GM23338 (cell line): ENCODE results near the gene STEAP1B. TPM values are rescaled to one million over a fixed set of nuclear protein-coding genes. Genes with fewer than 3 reads are reported as not detected.
"Not testable (repeated sequence)": the region's sequence is repeated elsewhere in the genome, so short reads cannot be mapped to it uniquely, and the experiment has no call there.

ENCODE experiments used
- ATAC-seq: fragments of 200-7000 bp; cut with Tn5 transposase; 3 replicates; pipeline ENCODE4 v1.9.1; 2020
- DNase-seq: peaks from one replicate; pipeline ENCODE4 v3.0.0-alpha.2; 2015; ENCODE audit warnings: low spot score
- H2AFZ ChIP-seq: fragments of 200-600 bp; sonication (generic); 2 replicates; pipeline ENCODE4 v1.8.0; 2016; ENCODE audit warnings: antibody characterized with exemption, mild to moderate bottlenecking, moderate library complexity
- H3F3A ChIP-seq: fragments of 200-600 bp; sonication (generic); replicated peaks from 2 replicates; pipeline ENCODE4 v1.8.0; 2017; ENCODE audit warnings: antibody characterized with exemption, mixed run types, low read depth
- H3K27ac ChIP-seq: fragments of 200-600 bp; sonication (generic); 2 replicates; pipeline ENCODE4 v1.6.1; 2016; ENCODE audit warnings: low read depth
- H3K27me3 ChIP-seq: fragments of 200-600 bp; sonication (generic); 2 replicates; pipeline ENCODE4 v1.8.0; 2016; ENCODE audit warnings: mild to moderate bottlenecking, mixed run types, moderate library complexity; ENCODE audit not compliant: insufficient read depth
- H3K36me3 ChIP-seq: fragments of 200-600 bp; sonication (generic); 2 replicates; pipeline ENCODE4 v1.8.0; 2016; ENCODE audit warnings: mild to moderate bottlenecking; ENCODE audit not compliant: insufficient read depth
- H3K4me1 ChIP-seq: fragments of 200-600 bp; sonication (generic); 2 replicates; pipeline ENCODE4 v1.8.0; 2016; ENCODE audit warnings: mild to moderate bottlenecking, moderate library complexity; ENCODE audit not compliant: insufficient read depth
- H3K4me2 ChIP-seq: fragments of 200-600 bp; sonication (generic); 2 replicates; pipeline ENCODE4 v1.7.1; 2017; ENCODE audit warnings: mixed run types
- H3K4me3 ChIP-seq: fragments of 200-600 bp; sonication (generic); 2 replicates; pipeline ENCODE4 v1.6.1; 2016; ENCODE audit warnings: mixed run types
- H3K79me2 ChIP-seq: fragments of 200-600 bp; sonication (generic); replicated peaks from 2 replicates; pipeline ENCODE4 v1.8.0; 2017; ENCODE audit warnings: mild to moderate bottlenecking; ENCODE audit not compliant: insufficient read depth
- H3K9me2 ChIP-seq: fragments of 200-600 bp; sonication (generic); 2 replicates; pipeline ENCODE4 v1.8.0; 2017; ENCODE audit not compliant: insufficient read depth
- H4K20me1 ChIP-seq: fragments of 200-600 bp; sonication (generic); replicated peaks from 2 replicates; pipeline ENCODE4 v1.8.0; 2017; ENCODE audit warnings: mild to moderate bottlenecking; ENCODE audit not compliant: insufficient read depth
- H3K27ac Mint-ChIP-seq: 2 replicates; pipeline ENCODE4 v1.8.0; 2020; ENCODE audit warnings: inconsistent platforms, mild to moderate bottlenecking, moderate library complexity, mixed read lengths
- H3K27me3 Mint-ChIP-seq: 3 replicates; pipeline ENCODE4 v1.8.0; 2022; ENCODE audit warnings: low read depth, mild to moderate bottlenecking, moderate library complexity, mixed read lengths, inconsistent platforms; ENCODE audit not compliant: insufficient read depth, poor library complexity
- H3K36me3 Mint-ChIP-seq: 3 replicates; pipeline ENCODE4 v1.8.0; 2021; ENCODE audit warnings: low read depth, mild to moderate bottlenecking, inconsistent platforms, moderate library complexity, mixed read lengths
- H3K4me1 Mint-ChIP-seq: 3 replicates; pipeline ENCODE4 v1.8.0; 2020; ENCODE audit warnings: mild to moderate bottlenecking, inconsistent platforms, mixed read lengths
- H3K4me3 Mint-ChIP-seq: 3 replicates; pipeline ENCODE4 v1.8.0; 2021; ENCODE audit warnings: moderate library complexity, mild to moderate bottlenecking, inconsistent platforms, mixed read lengths
- H3K9me3 Mint-ChIP-seq: 3 replicates; pipeline ENCODE4 v1.8.0; 2020; ENCODE audit warnings: moderate library complexity, mild to moderate bottlenecking, inconsistent platforms, mixed read lengths
- CTCF ChIP-seq, 2 experiments: fragments of 200-600 bp in 1 of 2; sonication (generic) in 1 of 2; conservative IDR thresholded peaks; 2 replicates each; pipeline versions ENCODE4 v1.5.1 to v1.6.1; 2016 to 2017; ENCODE audit warnings: antibody characterized with exemption in 2 of 2, low read depth in 2 of 2, mild to moderate bottlenecking in 2 of 2, moderate library complexity in 1 of 2
- polyA plus RNA-seq: library from polyadenylated mRNA; unstranded; fragments of >200 nt; fragmentation: Nextera tagmentation; extraction: Ambion mirVana; gene quantifications from 2 replicates; pipeline ENCODE4 v1.2.1, GENCODE V29; 2016
- total RNA-seq: library from RNA; depleted of rRNA; stranded (reverse); fragments of >200 nt; shearing (Covaris generic); gene quantifications from 2 replicates; pipeline ENCODE4 v1.2.3, GENCODE V29; 2014

Gene STEAP1B
- total and polyA plus RNA-seq, 2 experiments from 2014 or later, result 4.9 to 16.5 TPM

GRCh38 chr7:22523478-22524352 is 23.7 kb upstream of the STEAP1B start:
- H3K4me3 Mint-ChIP-seq, H3K4me1 Mint-ChIP-seq, H3K27me3 Mint-ChIP-seq, ATAC-seq, H2AFZ ChIP-seq, H3K27ac ChIP-seq, H3K9me2 ChIP-seq, H3K36me3 ChIP-seq, H3K4me1 ChIP-seq, H3F3A ChIP-seq, H3K27me3 ChIP-seq, H3K4me3 ChIP-seq, H3K4me2 ChIP-seq, DNase-seq, H3K27ac Mint-ChIP-seq, H3K79me2 ChIP-seq, H4K20me1 ChIP-seq: not testable (repeated sequence)
- Mint-ChIP-seq H3K36me3 (peaks cover 27% of the 10 kb centered on the region), H3K9me3 (peaks cover 44% of the 10 kb centered on the region)
- TF ChIP-seq CTCF (conservative IDR thresholded peaks at IDR 0.05; ENCODE audit: low read depth in 2 of 2), result peak in 1 of 2 experiments; percentile 27; a peak in 1 of 4 replicates

GRCh38 chr7:22519560-22519959 is 19.6 kb upstream of the STEAP1B start:
- H3K9me3 Mint-ChIP-seq, result peaks cover 27% of the 10 kb centered on the region
- not testable (repeated sequence) for H4K20me1 ChIP-seq, H3K36me3 ChIP-seq, H3K27ac Mint-ChIP-seq, H3K27ac ChIP-seq, H3K9me2 ChIP-seq, H3K27me3 ChIP-seq, H3K4me2 ChIP-seq, H2AFZ ChIP-seq, H3K4me3 Mint-ChIP-seq, ATAC-seq, H3K4me1 ChIP-seq, H3F3A ChIP-seq, H3K4me3 ChIP-seq, H3K27me3 Mint-ChIP-seq, H3K79me2 ChIP-seq, H3K4me1 Mint-ChIP-seq, DNase-seq
- H3K36me3 Mint-ChIP-seq, result peaks cover 17% of the 10 kb centered on the region

- H3F3A ChIP-seq, H3K4me3 ChIP-seq, DNase-seq, H3K36me3 ChIP-seq, H3K27ac ChIP-seq, ATAC-seq, H3K4me3 Mint-ChIP-seq, H3K4me2 ChIP-seq, H3K9me2 ChIP-seq, H3K4me1 Mint-ChIP-seq, H3K27me3 Mint-ChIP-seq, H4K20me1 ChIP-seq, H3K79me2 ChIP-seq, H3K27ac Mint-ChIP-seq, H3K27me3 ChIP-seq, H3K4me1 ChIP-seq, H2AFZ ChIP-seq: not testable (repeated sequence)
- Mint-ChIP-seq H3K9me3 (peaks cover 25% of the 10 kb centered on the region), H3K36me3 (peaks cover 17% of the 10 kb centered on the region)
Measured at GRCh38 chr7:22516950-22517349, 17.0 kb upstream of the STEAP1B start.

GRCh38 chr7:22514963-22515362 is 15.0 kb upstream of the STEAP1B start:
- H3K27me3 Mint-ChIP-seq, result not testable (repeated sequence)

GRCh38 chr7:22507320-22507719 is 7.3 kb upstream of the STEAP1B start:
- H3K9me2 ChIP-seq, H3K4me3 ChIP-seq, H3K4me1 ChIP-seq, H3K79me2 ChIP-seq, H3K27me3 Mint-ChIP-seq, H4K20me1 ChIP-seq, H3K36me3 Mint-ChIP-seq, H3K9me3 Mint-ChIP-seq, ATAC-seq, H3F3A ChIP-seq, H3K4me2 ChIP-seq, DNase-seq, H3K27ac Mint-ChIP-seq, H3K4me3 Mint-ChIP-seq, H3K27me3 ChIP-seq, H3K27ac ChIP-seq, H2AFZ ChIP-seq, H3K36me3 ChIP-seq: not testable (repeated sequence)
- H3K4me1 Mint-ChIP-seq, result peaks cover 11% of the 10 kb centered on the region

More at GRCh38 chr7:22514963-22515362, 15.0 kb upstream of the STEAP1B start:
- not testable (repeated sequence) for H3K4me2 ChIP-seq, H3K4me3 Mint-ChIP-seq, DNase-seq, H2AFZ ChIP-seq, H3F3A ChIP-seq, H3K79me2 ChIP-seq, H3K27me3 ChIP-seq, H4K20me1 ChIP-seq, H3K4me1 ChIP-seq, ATAC-seq, H3K4me1 Mint-ChIP-seq, H3K4me3 ChIP-seq, H3K9me2 ChIP-seq, H3K36me3 ChIP-seq, H3K36me3 Mint-ChIP-seq, H3K27ac ChIP-seq, H3K27ac Mint-ChIP-seq
- peaks cover 13% of the 10 kb centered on the region for H3K9me3 Mint-ChIP-seq
